Measurements from ENCODE around the gene RPH3AL.
"Not testable (repeated sequence)": the region's sequence is repeated elsewhere in the genome, so short reads cannot be mapped to it uniquely, and the experiment has no call there.

The RPH3AL gene

GRCh38 chr17:172401-172800 lies 180.2 kb downstream of the RPH3AL start:
- peak overlapping the region; percentile 51 for H3K4me2 ChIP-seq
- H4K20me1 ChIP-seq: no peaks in the 10 kb centered on the region
- no peaks in the 10 kb centered on the region for H3K36me3 ChIP-seq
- no peak overlapping the region for H3K4me3 ChIP-seq
- no peak for TF ChIP-seq Cebpa-rat (IDR thresholded peaks at IDR 0.05)
- H3K9me3 ChIP-seq: no peaks in the 10 kb centered on the region
- H3K27me3 ChIP-seq: no peaks in the 10 kb centered on the region
- no peak overlapping the region for H3K27ac ChIP-seq
- H3K9ac ChIP-seq: no peak overlapping the region
- H3K4me1 ChIP-seq: peaks cover 30% of the 10 kb centered on the region

- no peak overlapping the region for H3K4me3 ChIP-seq
- no peaks in the 10 kb centered on the region for H3K27me3 ChIP-seq
- H3K27ac ChIP-seq: no peak overlapping the region
- H3K4me2 ChIP-seq: no peak overlapping the region
- H4K20me1 ChIP-seq: no peaks in the 10 kb centered on the region
- no peaks in the 10 kb centered on the region for H3K36me3 ChIP-seq
- no peak overlapping the region for H3K9ac ChIP-seq
- no peaks in the 10 kb centered on the region for H3K9me3 ChIP-seq
- H3K4me1 ChIP-seq: peaks cover 30% of the 10 kb centered on the region
- TF ChIP-seq Cebpa-rat (IDR thresholded peaks at IDR 0.05): no peak
These were observed 180.7 kb downstream of the RPH3AL start for GRCh38 chr17:171871-172270.

- H3K9me3 ChIP-seq: no peaks in the 10 kb centered on the region
- no peak for TF ChIP-seq Cebpa-rat (IDR thresholded peaks at IDR 0.05)
- no peak overlapping the region for H3K4me2 ChIP-seq
- H4K20me1 ChIP-seq: no peaks in the 10 kb centered on the region
- no peak overlapping the region for H3K27ac ChIP-seq
- H3K27me3 ChIP-seq: no peaks in the 10 kb centered on the region
- no peak overlapping the region for H3K4me3 ChIP-seq
- H3K36me3 ChIP-seq: no peaks in the 10 kb centered on the region
- peaks cover 26% of the 10 kb centered on the region for H3K4me1 ChIP-seq
- H3K9ac ChIP-seq: no peak overlapping the region
These were observed 182.4 kb downstream of the RPH3AL start for GRCh38 chr17:170130-170670.

- peaks cover 38% of the 10 kb centered on the region for H3K4me1 ChIP-seq
- not testable (repeated sequence) for H3K9me3 ChIP-seq, H3K4me3 ChIP-seq, H3K27me3 ChIP-seq, H3K27ac ChIP-seq, H4K20me1 ChIP-seq, H3K36me3 ChIP-seq, H3K9ac ChIP-seq
- H3K4me2 ChIP-seq: peak overlapping the region; percentile 19; the same call in 1 of the 2 replicates
These were observed 184.0 kb downstream of the RPH3AL start for GRCh38 chr17:168614-169013.

- Histone ChIP-seq H3K9me3 (no peaks in the 10 kb centered on the region), H4K20me1 (no peaks in the 10 kb centered on the region), H3K36me3 (no peaks in the 10 kb centered on the region), H3K4me2 (no peak overlapping the region), H3K9ac (no peak overlapping the region), H3K27ac (no peak overlapping the region), H3K27me3 (no peaks in the 10 kb centered on the region), H3K4me1 (peaks cover 27% of the 10 kb centered on the region), H3K4me3 (no peak overlapping the region)
- no peak for TF ChIP-seq Cebpa-rat (IDR thresholded peaks at IDR 0.05)
These were observed 186.7 kb downstream of the RPH3AL start for GRCh38 chr17:165939-166338.

- Histone ChIP-seq H3K27ac (0 out of 2 replicates have a peak overlapping the region, but pooled peaks have one; percentile 13), H4K20me1 (no peaks in the 10 kb centered on the region), H3K4me3 (no peak overlapping the region), H3K9ac (no peak overlapping the region), H3K4me2 (no peak overlapping the region; the same call in 1 of the 2 replicates), H3K4me1 (peaks cover 27% of the 10 kb centered on the region), H3K9me3 (no peaks in the 10 kb centered on the region), H3K27me3 (no peaks in the 10 kb centered on the region), H3K36me3 (no peaks in the 10 kb centered on the region)
- TF ChIP-seq Cebpa-rat (IDR thresholded peaks at IDR 0.05): no peak
These were observed 188.0 kb downstream of the RPH3AL start for GRCh38 chr17:164303-165235.

- no peak for TF ChIP-seq Cebpa-rat (IDR thresholded peaks at IDR 0.05)
- Histone ChIP-seq H3K36me3 (no peaks in the 10 kb centered on the region), H3K27ac (no peak overlapping the region), H3K4me3 (no peak overlapping the region), H3K9me3 (no peaks in the 10 kb centered on the region), H4K20me1 (no peaks in the 10 kb centered on the region), H3K9ac (no peak overlapping the region), H3K4me1 (peaks cover 19% of the 10 kb centered on the region), H3K4me2 (no peak overlapping the region; the same call in 1 of the 2 replicates), H3K27me3 (no peaks in the 10 kb centered on the region)
These were observed 189.0 kb downstream of the RPH3AL start for GRCh38 chr17:163514-164098.

- Histone ChIP-seq H3K27me3 (no peaks in the 10 kb centered on the region), H3K36me3 (no peaks in the 10 kb centered on the region), H3K4me2 (no peak overlapping the region), H3K27ac (no peak overlapping the region), H4K20me1 (no peaks in the 10 kb centered on the region), H3K4me1 (peaks cover 18% of the 10 kb centered on the region; the same call in 1 of the 2 replicates), H3K9me3 (no peaks in the 10 kb centered on the region), H3K9ac (no peak overlapping the region), H3K4me3 (no peak overlapping the region)
- TF ChIP-seq Cebpa-rat (IDR thresholded peaks at IDR 0.05): no peak
These were observed 189.9 kb downstream of the RPH3AL start for GRCh38 chr17:162689-163088.

All from BLaER1 (cell line).